AG04450 (cell line): ENCODE measurements around the gene SLC25A39. TPM values are rescaled to one million over a fixed set of nuclear protein-coding genes. Genes with fewer than 3 reads are reported as not detected.

Experiments
- CTCF ChIA-PET: fragments of 300-600, 350-600 bp; formaldehyde crosslinking; extraction: SDS; loops from one replicate; lab custom pipeline; 2022; ENCODE audit warnings: antibody characterized with exemption, inconsistent platforms; lab: Charles Lee
- POLR2A ChIA-PET: fragments of 350-600 bp; formaldehyde crosslinking; extraction: SDS; loops from one replicate; lab custom pipeline; 2021; ENCODE audit warnings: antibody characterized with exemption, inconsistent platforms; lab: Yijun Ruan, JAX
- DNase-seq: peaks from one replicate; pipeline ENCODE4 v3.0.0-alpha.2; 2011; ENCODE audit warnings: low read depth, low spot score
- H3K27ac ChIP-seq: one replicate; pipeline ENCODE4 v1.5.1; 2012; ENCODE audit warnings: low read depth, low read length, control low read depth
- H3K27me3 ChIP-seq: one replicate; pipeline ENCODE4 v1.6.0; 2012; ENCODE audit warnings: low read length; ENCODE audit not compliant: control insufficient read depth, insufficient read depth
- H3K4me3 ChIP-seq: 2 replicates; pipeline ENCODE4 v1.5.1; 2011; ENCODE audit warnings: mild to moderate bottlenecking, low read depth, low read length, control low read depth
- H3K9me3 ChIP-seq: 2 replicates; pipeline ENCODE4 v1.5.1; 2012; ENCODE audit warnings: low read length; ENCODE audit not compliant: control insufficient read depth, insufficient read depth
- CTCF ChIP-seq: IDR thresholded peaks from 2 replicates; pipeline ENCODE4 v1.5.1; 2011; ENCODE audit warnings: low read depth, low read length, control low read depth, inconsistent platforms
- polyA plus RNA-seq: library from polyadenylated mRNA; depleted of rRNA; stranded (reverse); fragments of >200 nt; gene quantifications from 2 replicates; pipeline ENCODE4 v1.2.3, GENCODE V29; 2011; rRNA removed
- small RNA-seq: library from RNA; depleted of rRNA; stranded (forward); fragments of <200 nt; gene quantifications from one replicate; pipeline ENCODE3, GENCODE V24; 2012; ENCODE audit warnings: low read depth; ENCODE audit not compliant: insufficient read length

The SLC25A39 gene
- polyA plus RNA-seq, 1 experiment, result 32.1 TPM

GRCh38 chr17:44273607-44274006 is 51.0 kb downstream of the SLC25A39 start:
- Histone ChIP-seq H3K27me3 (peaks cover 31% of the 10 kb centered on the region), H3K4me3 (no peak overlapping the region), H3K9me3 (no peaks in the 10 kb centered on the region), H3K27ac (no peak overlapping the region)
- DNase-seq, result no peak
- TF ChIP-seq CTCF, result no peak
- CTCF ChIA-PET, result no interaction called here
- POLR2A ChIA-PET, result no interaction called here

- no peak overlapping the region for H3K27ac ChIP-seq
- DNase-seq, result no peak
- POLR2A ChIA-PET, result no interaction called here
- TF ChIP-seq CTCF, result no peak
- peaks cover 31% of the 10 kb centered on the region for H3K27me3 ChIP-seq
- no peaks in the 10 kb centered on the region for H3K9me3 ChIP-seq
- CTCF ChIA-PET, result no interaction called here
- H3K4me3 ChIP-seq, result no peak overlapping the region
These were observed 51.7 kb downstream of the SLC25A39 start for GRCh38 chr17:44272954-44273353.

GRCh38 chr17:44272321-44272951 is 52.2 kb downstream of the SLC25A39 start:
- no peak for TF ChIP-seq CTCF
- POLR2A ChIA-PET, result no interaction called here
- Histone ChIP-seq H3K4me3 (no peak overlapping the region), H3K27ac (no peak overlapping the region), H3K27me3 (peaks cover 34% of the 10 kb centered on the region), H3K9me3 (no peaks in the 10 kb centered on the region)
- DNase-seq, result no peak
- CTCF ChIA-PET, result no interaction called here

Small RNA genes lying within 50 kb of the gene (small RNA-seq; reads per million reads assigned to genes)
- gene RF00012, result not detected
- not detected for gene RN7SL507P
- not detected for gene RNU6-453P

Other genes with a start within 250 kb of the SLC25A39 start
- gene HDAC5, start 201.2 kb downstream of the SLC25A39 start, polyA plus RNA-seq, result 21.3 and 36.7 TPM in 2 replicates
- 0.86 and 0.97 TPM in 2 replicates for gene HROB, start 182.9 kb downstream of the SLC25A39 start, polyA plus RNA-seq
- not detected in 2 replicates for gene ASB16, start 154.1 kb downstream of the SLC25A39 start, polyA plus RNA-seq
- 34.3 and 37.1 TPM in 2 replicates for gene TMUB2, start 137.9 kb downstream of the SLC25A39 start, polyA plus RNA-seq
- gene ATXN7L3, start 124.9 kb downstream of the SLC25A39 start, polyA plus RNA-seq, result 44.1 and 51.6 TPM in 2 replicates
- 26.6 and 30.0 TPM in 2 replicates for gene UBTF, start 105.1 kb downstream of the SLC25A39 start, polyA plus RNA-seq
- gene SLC4A1, start 56.7 kb downstream of the SLC25A39 start, polyA plus RNA-seq, result not detected in 2 replicates
- 0.11 TPM in 1 of 2 replicates, not detected in the other for gene RUNDC3A, start 16.2 kb downstream of the SLC25A39 start, polyA plus RNA-seq
- gene GRN, start 20.5 kb upstream of the SLC25A39 start, polyA plus RNA-seq, result 203 and 322 TPM in 2 replicates
- gene FAM171A2, start 39.0 kb upstream of the SLC25A39 start, polyA plus RNA-seq, result 5.3 and 8.0 TPM in 2 replicates
- 0.15 and 0.31 TPM in 2 replicates for gene ITGA2B, start 64.8 kb upstream of the SLC25A39 start, polyA plus RNA-seq
- 16.3 and 16.4 TPM in 2 replicates for gene GPATCH8, start 178.6 kb upstream of the SLC25A39 start, polyA plus RNA-seq
- 49.4 and 73.4 TPM in 2 replicates for gene FZD2, start 232.7 kb upstream of the SLC25A39 start, polyA plus RNA-seq